HepG2 (cell line): ENCODE measurements around the gene AFTPH. TPM values are rescaled to one million over a fixed set of nuclear protein-coding genes. Genes with fewer than 3 reads are reported as not detected.

Experiments used
- CHD2 ChIP-seq: IDR thresholded peaks from 2 replicates; pipeline ENCODE4 v1.6.1; 2011; ENCODE audit warnings: low read depth, low read length, improper control_type of control experiment
- CTCF ChIP-seq: sonication (generic); formaldehyde crosslinking; IDR thresholded peaks from 2 replicates; pipeline ENCODE4 v1.5.0; 2020; ENCODE audit warnings: mild to moderate bottlenecking, missing genetic modification reagents, moderate library complexity
- GFI1 ChIP-seq: sonication (generic); formaldehyde crosslinking; IDR thresholded peaks from 2 replicates; pipeline ENCODE4 v1.5.0; 2020; ENCODE audit warnings: missing genetic modification reagents, mild to moderate bottlenecking, borderline replicate concordance
- HINFP ChIP-seq: sonication (generic); formaldehyde crosslinking; IDR thresholded peaks from 2 replicates; pipeline ENCODE4 v1.4.0; 2020; ENCODE audit warnings: low read depth, mild to moderate bottlenecking, missing genetic modification reagents
- HNF1B ChIP-seq: sonication (generic); formaldehyde crosslinking; IDR thresholded peaks from 2 replicates; pipeline ENCODE4 v1.5.1; 2020; ENCODE audit warnings: mild to moderate bottlenecking, moderate library complexity, missing genetic modification reagents
- IKZF1 ChIP-seq: fragments of 450-650 bp; IDR thresholded peaks from 2 replicates; pipeline ENCODE4 v1.7.1; 2016
- KDM1A ChIP-seq: IDR thresholded peaks from 2 replicates; pipeline ENCODE4 v1.6.1; 2016; ENCODE audit warnings: missing compliant biosample characterization
- MAFF ChIP-seq: IDR thresholded peaks from 2 replicates; pipeline ENCODE4 v1.6.1; 2011; ENCODE audit warnings: low read depth, low read length, improper control_type of control experiment
- NAIF1 ChIP-seq: sonication (generic); formaldehyde crosslinking; IDR thresholded peaks from 2 replicates; pipeline ENCODE4 v1.5.0; 2020; ENCODE audit warnings: mild to moderate bottlenecking, missing genetic modification reagents, borderline replicate concordance
- NFIB ChIP-seq: sonication (generic); formaldehyde crosslinking; IDR thresholded peaks from 2 replicates; pipeline ENCODE4 v1.9.0; 2021; ENCODE audit warnings: missing genetic modification reagents, mild to moderate bottlenecking, borderline replicate concordance
- PHF20 ChIP-seq: sonication (generic); formaldehyde crosslinking; IDR thresholded peaks from 2 replicates; pipeline ENCODE4 v1.5.0; 2020; ENCODE audit warnings: mild to moderate bottlenecking, missing genetic modification reagents
- REPIN1 ChIP-seq: sonication (generic); formaldehyde crosslinking; IDR thresholded peaks from 2 replicates; pipeline ENCODE4 v1.8.0; 2022; ENCODE audit warnings: missing genetic modification reagents, low read depth, mild to moderate bottlenecking, borderline replicate concordance
- SAFB2 ChIP-seq: sonication (generic); formaldehyde crosslinking; IDR thresholded peaks from 2 replicates; pipeline ENCODE4 v1.5.1; 2020; ENCODE audit warnings: missing genetic modification reagents, low read depth, mild to moderate bottlenecking, borderline replicate concordance
- SAP130 ChIP-seq: IDR thresholded peaks from 2 replicates; pipeline ENCODE4 v1.6.1; 2016; ENCODE audit warnings: low read depth
- TERF1 ChIP-seq: sonication (generic); formaldehyde crosslinking; IDR thresholded peaks from 2 replicates; pipeline ENCODE4 v1.8.0; 2022; ENCODE audit warnings: mild to moderate bottlenecking, missing genetic modification reagents, moderate library complexity
- ZFX ChIP-seq: sonication (generic); formaldehyde crosslinking; IDR thresholded peaks from 2 replicates; pipeline ENCODE4 v1.4.0; 2020; ENCODE audit warnings: mild to moderate bottlenecking, low read depth, missing genetic modification reagents, moderate library complexity
- ZNF124 ChIP-seq: sonication (generic); formaldehyde crosslinking; IDR thresholded peaks from 2 replicates; pipeline ENCODE4 v1.4.0; 2020; ENCODE audit warnings: missing genetic modification reagents
- ZNF160 ChIP-seq: sonication (generic); formaldehyde crosslinking; IDR thresholded peaks from 2 replicates; pipeline ENCODE4 v1.8.0; 2022; ENCODE audit warnings: mild to moderate bottlenecking, inconsistent platforms, missing genetic modification reagents
- ZNF17 ChIP-seq: sonication (generic); formaldehyde crosslinking; IDR thresholded peaks from 2 replicates; pipeline ENCODE4 v1.5.0; 2020; ENCODE audit warnings: mild to moderate bottlenecking, missing genetic modification reagents
- ZNF207 ChIP-seq: fragments of 450-650 bp; IDR thresholded peaks from 2 replicates; pipeline ENCODE4 v1.6.1; 2016; ENCODE audit warnings: antibody characterized with exemption, borderline replicate concordance
- ZNF33B ChIP-seq: sonication (generic); formaldehyde crosslinking; IDR thresholded peaks from 2 replicates; pipeline ENCODE4 v1.5.1; 2020; ENCODE audit warnings: mild to moderate bottlenecking, missing genetic modification reagents
- ZNF343 ChIP-seq: sonication (generic); formaldehyde crosslinking; IDR thresholded peaks from 2 replicates; pipeline ENCODE4 v1.4.0; 2020; ENCODE audit warnings: mild to moderate bottlenecking, missing genetic modification reagents
- ZNF660 ChIP-seq: sonication (generic); formaldehyde crosslinking; IDR thresholded peaks from 2 replicates; pipeline ENCODE4 v1.5.1; 2020; ENCODE audit warnings: mild to moderate bottlenecking, low read depth, missing genetic modification reagents, borderline replicate concordance
- ZNF772 ChIP-seq: sonication (generic); formaldehyde crosslinking; IDR thresholded peaks from 2 replicates; pipeline ENCODE4 v1.5.0; 2020; ENCODE audit warnings: mild to moderate bottlenecking, missing genetic modification reagents
- ZSCAN22 ChIP-seq: sonication (generic); formaldehyde crosslinking; IDR thresholded peaks from 2 replicates; pipeline ENCODE4 v1.4.0; 2020; ENCODE audit warnings: mild to moderate bottlenecking, missing genetic modification reagents
- polyA plus RNA-seq, 8 experiments: library from polyadenylated mRNA; depleted of rRNA in 3 of 8; stranded (reverse) in 7 of 8; unstranded in 1 of 8; fragments of >200 nt; fragmentation: Illumina TruSeq in 4 of 8; extraction: Trizol in 4 of 8; gene quantifications; 2 replicates each; pipeline versions ENCODE4 v1.2.1 to v1.2.3, GENCODE V29; 2011 to 2016; ENCODE audit warnings: low read depth in 4 of 8, missing spikeins in 1 of 8, mixed read lengths in 1 of 8; ENCODE audit not compliant: insufficient read depth in 1 of 8
- total RNA-seq, 5 experiments: library from RNA; depleted of rRNA; stranded (reverse); fragments of >200 nt; fragmentation: Illumina TruSeq; extraction: Trizol; gene quantifications; 2 replicates each; pipeline ENCODE4 v1.2.3, GENCODE V29; 2016; ENCODE audit warnings: low read depth in 1 of 5

AFTPH gene
- total and polyA plus RNA-seq, 2 of the 13 experiments (the other 11 are each of a cell fraction or from before 2014, with no cell fraction given) = 27.5 to 36.8 TPM

GRCh38 chr2:64606479-64607363 lies 82.6 kb downstream of the AFTPH start (continued):
- TF ChIP-seq HINFP (CRISPR knock-in tag) (no peak), NAIF1 (CRISPR knock-in tag) (no peak), ZNF343 (CRISPR knock-in tag) (no peak), PHF20 (CRISPR knock-in tag) (0 out of 2 replicates have a peak, but pooled peaks have one; percentile 30), GFI1 (CRISPR knock-in tag) (no peak), NFIB (CRISPR knock-in tag) (no peak), ZNF207 (no peak), SAFB2 (no peak), ZNF17 (CRISPR knock-in tag) (no peak), REPIN1 (0 out of 2 replicates have a peak, but pooled peaks have one; percentile 26), ZSCAN22 (no peak), ZFX (peak; percentile 91), MAFF (no peak), CTCF (CRISPR knock-in tag) (no peak), KDM1A (CRISPR knock-in tag) (no peak), HNF1B (CRISPR knock-in tag) (no peak; the same call in 1 of the 2 replicates), CHD2 (0 out of 2 replicates have a peak, but pooled peaks have one; percentile 17), TERF1 (CRISPR knock-in tag) (no peak), ZNF33B (CRISPR knock-in tag) (no peak), ZNF160 (CRISPR knock-in tag) (0 out of 2 replicates have a peak, but pooled peaks have one; percentile 16), ZNF772 (CRISPR knock-in tag) (no peak), SAP130 (peak; percentile 92), IKZF1 (no peak), ZNF124 (no peak), ZNF660 (CRISPR knock-in tag) (no peak)
